ENCODE measurements around the gene RELN.

GRCh38 chr7:103592844-103593243 lies 396.6 kb downstream of the RELN start:
- TF ChIP-seq EZH2 (IDR thresholded peaks at IDR 0.05; ENCODE audit: low read length, missing control alignments) (no peak), CTCF (conservative IDR thresholded peaks at IDR 0.05 in 1 of 2, IDR thresholded peaks at IDR 0.05 in 1 of 2; ENCODE audit: low read depth in 1 of 2, low read length in 2 of 2) (no peak)

Data from fibroblast of lung (primary cell).